ENCODE data around the gene ERCC6L2.

Gene ERCC6L2

GRCh38 chr9:95953986-95954385, 78.5 kb downstream of the ERCC6L2 start:
- H3K4me3 ChIP-seq (ENCODE audit: insufficient read depth, low read length, poor library complexity, severe bottlenecking) = no peak overlapping the region
- H3K9ac ChIP-seq (ENCODE audit: low read length) = no peak overlapping the region
- no peaks in the 10 kb centered on the region for H3K79me2 ChIP-seq (ENCODE audit: insufficient read depth, low read length)
- H3K9me2 ChIP-seq (replicated peaks; ENCODE audit: insufficient read depth, low read length) = no peaks in the 10 kb centered on the region
- no peaks in the 10 kb centered on the region for H4K20me1 ChIP-seq (ENCODE audit: low read depth, low read length)
- H3K36me3 ChIP-seq (ENCODE audit: low read length) = peaks cover 24% of the 10 kb centered on the region
- peaks cover 6% of the 10 kb centered on the region; the same call in 1 of the 2 replicates for H3K9me3 ChIP-seq (ENCODE audit: insufficient read depth, low read length)
- no peaks in the 10 kb centered on the region; the same call in 1 of the 2 replicates for H3F3A ChIP-seq (ENCODE audit: insufficient read depth)
- no peak overlapping the region for H2AFZ ChIP-seq (ENCODE audit: low read depth, low read length, severe bottlenecking)
- no peak overlapping the region for H3K27ac ChIP-seq (ENCODE audit: low read depth, low read length)
- no peaks in the 10 kb centered on the region for H3K27me3 ChIP-seq (ENCODE audit: low read length)
- no peak for TF ChIP-seq EZH2phosphoT487 (conservative IDR thresholded peaks at IDR 0.05; ENCODE audit: low read length)
- TF ChIP-seq, protein P1, sequence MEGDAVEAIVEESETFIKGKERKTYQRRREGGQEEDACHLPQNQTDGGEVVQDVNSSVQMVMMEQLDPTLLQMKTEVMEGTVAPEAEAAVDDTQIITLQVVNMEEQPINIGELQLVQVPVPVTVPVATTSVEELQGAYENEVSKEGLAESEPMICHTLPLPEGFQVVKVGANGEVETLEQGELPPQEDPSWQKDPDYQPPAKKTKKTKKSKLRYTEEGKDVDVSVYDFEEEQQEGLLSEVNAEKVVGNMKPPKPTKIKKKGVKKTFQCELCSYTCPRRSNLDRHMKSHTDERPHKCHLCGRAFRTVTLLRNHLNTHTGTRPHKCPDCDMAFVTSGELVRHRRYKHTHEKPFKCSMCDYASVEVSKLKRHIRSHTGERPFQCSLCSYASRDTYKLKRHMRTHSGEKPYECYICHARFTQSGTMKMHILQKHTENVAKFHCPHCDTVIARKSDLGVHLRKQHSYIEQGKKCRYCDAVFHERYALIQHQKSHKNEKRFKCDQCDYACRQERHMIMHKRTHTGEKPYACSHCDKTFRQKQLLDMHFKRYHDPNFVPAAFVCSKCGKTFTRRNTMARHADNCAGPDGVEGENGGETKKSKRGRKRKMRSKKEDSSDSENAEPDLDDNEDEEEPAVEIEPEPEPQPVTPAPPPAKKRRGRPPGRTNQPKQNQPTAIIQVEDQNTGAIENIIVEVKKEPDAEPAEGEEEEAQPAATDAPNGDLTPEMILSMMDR (IDR thresholded peaks at IDR 0.05; ENCODE audit: insufficient read depth, low read length, poor library complexity, severe bottlenecking) = no peak
- H3K4me2 ChIP-seq (ENCODE audit: low read depth, low read length, poor library complexity, severe bottlenecking) = no peak overlapping the region

- Histone ChIP-seq H3K27me3 (ENCODE audit: low read length) (no peaks in the 10 kb centered on the region), H3K27ac (ENCODE audit: low read depth, low read length) (no peak overlapping the region), H3K9ac (ENCODE audit: low read length) (no peak overlapping the region), H3K36me3 (ENCODE audit: low read length) (peaks cover 23% of the 10 kb centered on the region), H3F3A (ENCODE audit: insufficient read depth) (no peaks in the 10 kb centered on the region; the same call in 1 of the 2 replicates), H3K9me3 (ENCODE audit: insufficient read depth, low read length) (peaks cover 6% of the 10 kb centered on the region; the same call in 1 of the 2 replicates), H3K9me2 (replicated peaks; ENCODE audit: insufficient read depth, low read length) (no peaks in the 10 kb centered on the region), H3K79me2 (ENCODE audit: insufficient read depth, low read length) (no peaks in the 10 kb centered on the region), H4K20me1 (ENCODE audit: low read depth, low read length) (no peaks in the 10 kb centered on the region), H2AFZ (ENCODE audit: low read depth, low read length, severe bottlenecking) (no peak overlapping the region), H3K4me2 (ENCODE audit: low read depth, low read length, poor library complexity, severe bottlenecking) (no peak overlapping the region), H3K4me3 (ENCODE audit: insufficient read depth, low read length, poor library complexity, severe bottlenecking) (no peak overlapping the region)
- TF ChIP-seq, protein P1 (IDR thresholded peaks at IDR 0.05; ENCODE audit: insufficient read depth, low read length, poor library complexity, severe bottlenecking) = no peak
- TF ChIP-seq EZH2phosphoT487 (conservative IDR thresholded peaks at IDR 0.05; ENCODE audit: low read length) = no peak
These were observed 79.4 kb downstream of the ERCC6L2 start for GRCh38 chr9:95954940-95955339.

GRCh38 chr9:95962936-95963335, 87.4 kb downstream of the ERCC6L2 start:
- H3K9ac ChIP-seq (ENCODE audit: low read length) = no peak overlapping the region
- no peaks in the 10 kb centered on the region for H4K20me1 ChIP-seq (ENCODE audit: low read depth, low read length)
- no peak overlapping the region for H2AFZ ChIP-seq (ENCODE audit: low read depth, low read length, severe bottlenecking)
- no peak for TF ChIP-seq EZH2phosphoT487 (conservative IDR thresholded peaks at IDR 0.05; ENCODE audit: low read length)
- TF ChIP-seq, protein P1 (IDR thresholded peaks at IDR 0.05; ENCODE audit: insufficient read depth, low read length, poor library complexity, severe bottlenecking) = no peak
- no peak overlapping the region for H3K4me2 ChIP-seq (ENCODE audit: low read depth, low read length, poor library complexity, severe bottlenecking)
- no peaks in the 10 kb centered on the region for H3K79me2 ChIP-seq (ENCODE audit: insufficient read depth, low read length)
- H3K4me3 ChIP-seq (ENCODE audit: insufficient read depth, low read length, poor library complexity, severe bottlenecking) = no peak overlapping the region
- H3K27me3 ChIP-seq (ENCODE audit: low read length) = no peaks in the 10 kb centered on the region
- H3K9me3 ChIP-seq (ENCODE audit: insufficient read depth, low read length) = no peaks in the 10 kb centered on the region
- H3F3A ChIP-seq (ENCODE audit: insufficient read depth) = no peaks in the 10 kb centered on the region
- no peak overlapping the region for H3K27ac ChIP-seq (ENCODE audit: low read depth, low read length)
- no peaks in the 10 kb centered on the region for H3K36me3 ChIP-seq (ENCODE audit: low read length)
- H3K9me2 ChIP-seq (replicated peaks; ENCODE audit: insufficient read depth, low read length) = no peaks in the 10 kb centered on the region

All from SU-DHL-6 (cell line).